Keratinocyte (primary cell): ENCODE measurements around the gene NECTIN2.

Experiments used
- CTCF ChIP-seq, 3 experiments: IDR thresholded peaks in 1 of 3; conservative IDR thresholded peaks in 1 of 3; optimal IDR thresholded peaks in 1 of 3; 2 replicates in 2 of 3; 3 replicates in 1 of 3; pipeline versions ENCODE3 to v1.5.1; 2011; ENCODE audit warnings: low read length in 3 of 3, mild to moderate bottlenecking in 3 of 3, moderate library complexity in 2 of 3, control low read depth in 1 of 3, inconsistent platforms in 1 of 3; ENCODE audit not compliant: insufficient read depth in 2 of 3; ENCODE audit errors: extremely low read depth in 1 of 3
- EZH2 ChIP-seq: IDR thresholded peaks from one replicate; pipeline ENCODE4 v1.6.1; 2012; ENCODE audit warnings: inconsistent platforms, mild to moderate bottlenecking, low read length, moderate library complexity

GRCh38 chr19:44889830-44890365 is 43.8 kb downstream of the NECTIN2 start:
- TF ChIP-seq CTCF (optimal IDR thresholded peaks at IDR 0.05 in 1 of 3, IDR thresholded peaks at IDR 0.05 in 1 of 3, conservative IDR thresholded peaks at IDR 0.05 in 1 of 3; ENCODE audit: extremely low read depth in 1 of 3, insufficient read depth in 2 of 3, low read length in 3 of 3) (no peak), EZH2 (no peak)
